Measurements from ENCODE around the gene DLG1. TPM values are rescaled to one million over a fixed set of nuclear protein-coding genes. Genes with fewer than 3 reads are reported as not detected.

DLG1 gene
- total RNA-seq, 1 experiment from 2014 or later: 121 TPM

DNA sequence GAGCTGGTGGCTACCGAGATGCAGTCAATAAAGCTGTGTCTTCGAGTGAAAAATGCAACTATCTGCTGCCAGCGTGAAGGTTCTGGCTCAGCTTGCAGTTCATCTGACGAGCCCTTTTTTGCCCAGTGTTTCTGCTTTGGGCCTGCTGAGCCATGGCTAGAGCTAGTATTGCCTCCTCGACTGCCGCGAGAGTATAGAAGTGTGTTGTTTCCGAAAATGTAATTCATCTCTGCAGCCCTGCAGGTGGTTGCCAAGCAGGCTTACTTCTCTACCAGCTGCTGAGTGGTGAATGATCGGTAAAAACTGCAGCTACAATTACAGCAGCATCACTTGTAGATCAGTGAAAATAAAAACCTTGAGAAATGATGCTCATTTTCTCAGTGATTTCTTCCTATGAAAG, 114.8 kb downstream of the DLG1 start:
- TF ChIP-seq, protein P1, sequence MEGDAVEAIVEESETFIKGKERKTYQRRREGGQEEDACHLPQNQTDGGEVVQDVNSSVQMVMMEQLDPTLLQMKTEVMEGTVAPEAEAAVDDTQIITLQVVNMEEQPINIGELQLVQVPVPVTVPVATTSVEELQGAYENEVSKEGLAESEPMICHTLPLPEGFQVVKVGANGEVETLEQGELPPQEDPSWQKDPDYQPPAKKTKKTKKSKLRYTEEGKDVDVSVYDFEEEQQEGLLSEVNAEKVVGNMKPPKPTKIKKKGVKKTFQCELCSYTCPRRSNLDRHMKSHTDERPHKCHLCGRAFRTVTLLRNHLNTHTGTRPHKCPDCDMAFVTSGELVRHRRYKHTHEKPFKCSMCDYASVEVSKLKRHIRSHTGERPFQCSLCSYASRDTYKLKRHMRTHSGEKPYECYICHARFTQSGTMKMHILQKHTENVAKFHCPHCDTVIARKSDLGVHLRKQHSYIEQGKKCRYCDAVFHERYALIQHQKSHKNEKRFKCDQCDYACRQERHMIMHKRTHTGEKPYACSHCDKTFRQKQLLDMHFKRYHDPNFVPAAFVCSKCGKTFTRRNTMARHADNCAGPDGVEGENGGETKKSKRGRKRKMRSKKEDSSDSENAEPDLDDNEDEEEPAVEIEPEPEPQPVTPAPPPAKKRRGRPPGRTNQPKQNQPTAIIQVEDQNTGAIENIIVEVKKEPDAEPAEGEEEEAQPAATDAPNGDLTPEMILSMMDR (IDR thresholded peaks at IDR 0.05; ENCODE audit: unreplicated experiment): no peak
- POLR2A ChIA-PET: interaction anchor here (0.8 to 1.1 kb wide), 2 partner anchors 14 to 69 kb away, joined by 3 to 4 read pairs; no protein-coding TSS in a partner anchor

DNA sequence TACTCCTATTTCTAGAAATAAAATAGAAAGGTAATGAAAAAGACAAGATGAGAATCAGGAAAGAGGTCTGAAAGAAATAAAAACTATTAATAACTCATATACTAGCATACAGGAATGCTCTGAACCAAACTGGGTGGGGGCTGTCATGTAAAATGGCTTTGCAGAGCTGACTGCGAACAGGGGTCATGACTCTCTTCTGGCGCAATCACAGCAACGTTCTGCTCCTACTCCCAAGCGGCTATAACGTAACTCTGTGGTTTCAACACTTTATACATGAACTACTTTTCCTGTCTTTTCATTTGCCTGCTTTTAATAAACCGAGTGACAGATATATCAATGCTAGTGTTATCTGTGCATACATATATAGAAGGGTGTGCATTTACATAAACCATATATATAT, 116.7 kb downstream of the DLG1 start:
- H3K4me3 Mint-ChIP-seq (ENCODE audit: unreplicated experiment): no peak overlapping the region
- H3K9me3 Mint-ChIP-seq (ENCODE audit: unreplicated experiment): no peaks in the 10 kb centered on the region
- BruUV-seq (replicated peaks): no TSS peak
- DNase-seq (ENCODE audit: unreplicated experiment): peak; percentile 68
- peaks cover 12% of the 10 kb centered on the region for H3K4me1 Mint-ChIP-seq (ENCODE audit: insufficient read depth, unreplicated experiment)
- H3K27me3 Mint-ChIP-seq (ENCODE audit: insufficient read depth, unreplicated experiment): no peaks in the 10 kb centered on the region
- ChIA-PET POLR2A (interaction anchor here (0.6 to 1.4 kb wide), 4 partner anchors 8 to 178 kb away, joined by 3 to 4 read pairs (median 3); no protein-coding TSS in a partner anchor), CTCF (interaction anchor here (1.3 kb wide), 1 partner anchor 152 kb away, joined by 6 read pairs; the partner anchor contains the start of gene MELTF)
- H3K36me3 Mint-ChIP-seq (ENCODE audit: insufficient read depth, unreplicated experiment): peaks cover 7% of the 10 kb centered on the region
- intact Hi-C loops (cut with micrococcal nuclease): no loop called here
- TF ChIP-seq, protein P1 (IDR thresholded peaks at IDR 0.05; ENCODE audit: unreplicated experiment): no peak
- no peak overlapping the region for H3K27ac Mint-ChIP-seq (ENCODE audit: low read depth, unreplicated experiment)

More for the DNA sequence above, 114.8 kb downstream of the DLG1 start:
- Mint-ChIP-seq H3K4me3 (ENCODE audit: unreplicated experiment) (no peak overlapping the region), H3K27me3 (ENCODE audit: insufficient read depth, unreplicated experiment) (no peaks in the 10 kb centered on the region), H3K36me3 (ENCODE audit: insufficient read depth, unreplicated experiment) (no peaks in the 10 kb centered on the region), H3K27ac (ENCODE audit: low read depth, unreplicated experiment) (no peak overlapping the region), H3K4me1 (ENCODE audit: insufficient read depth, unreplicated experiment) (peaks cover 12% of the 10 kb centered on the region), H3K9me3 (ENCODE audit: unreplicated experiment) (no peaks in the 10 kb centered on the region)
- CTCF ChIA-PET: interaction anchor here (0.6 to 1.2 kb wide), 4 partner anchors 17 to 326 kb away, joined by 3 read pairs; no protein-coding TSS in a partner anchor
- intact Hi-C loops (cut with micrococcal nuclease): no loop called here
- no peak for DNase-seq (ENCODE audit: unreplicated experiment)
- no TSS peak for BruUV-seq (replicated peaks)

DNA sequence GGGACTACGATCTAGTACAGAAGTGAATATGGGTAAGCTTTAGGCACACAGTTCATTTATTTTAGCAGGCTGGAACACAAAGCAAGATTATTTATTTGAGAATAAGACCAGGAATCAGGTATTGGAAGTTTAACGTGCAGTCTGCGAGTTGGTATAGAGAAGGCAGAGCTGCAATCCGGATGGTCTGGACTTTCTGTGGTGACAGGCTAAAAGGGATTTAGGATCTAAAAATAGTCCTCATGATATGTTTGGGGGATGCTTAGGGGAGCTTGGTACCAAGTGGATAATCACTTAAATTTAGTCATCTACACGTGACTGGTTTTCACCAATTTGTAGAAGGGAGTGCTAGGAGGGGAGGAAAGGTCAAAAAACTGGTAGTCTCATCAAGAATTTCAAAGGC, 119.4 kb downstream of the DLG1 start:
- BruUV-seq (replicated peaks): no TSS peak
- no peaks in the 10 kb centered on the region for H3K9me3 Mint-ChIP-seq (ENCODE audit: unreplicated experiment)
- intact Hi-C loops (cut with micrococcal nuclease): no loop called here
- peaks cover 18% of the 10 kb centered on the region for H3K4me1 Mint-ChIP-seq (ENCODE audit: insufficient read depth, unreplicated experiment)
- TF ChIP-seq, protein P1 (IDR thresholded peaks at IDR 0.05; ENCODE audit: unreplicated experiment): no peak
- H3K27me3 Mint-ChIP-seq (ENCODE audit: insufficient read depth, unreplicated experiment): no peaks in the 10 kb centered on the region
- ChIA-PET POLR2A (interaction anchor here (0.7 to 0.8 kb wide), 2 partner anchors 8 to 241 kb away, joined by 3 read pairs; no protein-coding TSS in a partner anchor), CTCF (interaction anchor here (1.2 kb wide), 1 partner anchor 8 kb away, joined by 3 read pairs; no protein-coding TSS in a partner anchor)
- DNase-seq (ENCODE audit: unreplicated experiment): no peak
- no peak overlapping the region for H3K4me3 Mint-ChIP-seq (ENCODE audit: unreplicated experiment)
- peaks cover 7% of the 10 kb centered on the region for H3K36me3 Mint-ChIP-seq (ENCODE audit: insufficient read depth, unreplicated experiment)
- H3K27ac Mint-ChIP-seq (ENCODE audit: low read depth, unreplicated experiment): no peak overlapping the region

DNA sequence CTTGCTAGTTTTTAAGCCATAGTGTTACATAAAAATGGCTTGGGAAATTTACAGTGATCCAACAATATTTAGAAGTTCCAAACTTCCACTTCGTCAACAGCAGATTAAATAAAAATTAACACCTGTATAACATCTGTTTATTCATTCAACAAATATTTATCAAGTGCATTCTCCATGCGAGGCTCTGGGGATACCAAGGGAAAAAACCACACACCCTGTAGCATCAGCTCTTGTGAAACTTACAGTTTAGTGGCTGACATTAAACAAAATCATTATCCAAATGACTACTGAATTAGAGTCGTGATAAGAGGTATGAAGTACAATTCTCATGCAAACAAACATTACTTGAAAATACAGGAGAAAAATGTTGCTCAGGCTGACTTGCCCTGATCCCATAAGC, 122.9 kb downstream of the DLG1 start:
- no TSS peak for BruUV-seq (replicated peaks)
- Mint-ChIP-seq H3K36me3 (ENCODE audit: insufficient read depth, unreplicated experiment) (peaks cover 8% of the 10 kb centered on the region), H3K4me3 (ENCODE audit: unreplicated experiment) (no peak overlapping the region), H3K27ac (ENCODE audit: low read depth, unreplicated experiment) (no peak overlapping the region), H3K9me3 (ENCODE audit: unreplicated experiment) (no peaks in the 10 kb centered on the region), H3K27me3 (ENCODE audit: insufficient read depth, unreplicated experiment) (no peaks in the 10 kb centered on the region), H3K4me1 (ENCODE audit: insufficient read depth, unreplicated experiment) (peaks cover 19% of the 10 kb centered on the region)
- CTCF ChIA-PET: no interaction called here
- TF ChIP-seq, protein P1 (IDR thresholded peaks at IDR 0.05; ENCODE audit: unreplicated experiment): no peak
- DNase-seq (ENCODE audit: unreplicated experiment): no peak
- intact Hi-C loops (cut with micrococcal nuclease): no loop called here
- POLR2A ChIA-PET: interaction anchor here (0.5 kb wide), 1 partner anchor 180 kb away, joined by 3 read pairs; no protein-coding TSS in a partner anchor
